NCI-H2227 (cell line): ENCODE results near the gene GSC2.

Source experiments
- DNase-seq: peaks from one replicate; lab custom pipeline; 2025; ENCODE audit not compliant: unreplicated experiment; lab: John Stamatoyannopoulos, UW

The GSC2 gene

DNA sequence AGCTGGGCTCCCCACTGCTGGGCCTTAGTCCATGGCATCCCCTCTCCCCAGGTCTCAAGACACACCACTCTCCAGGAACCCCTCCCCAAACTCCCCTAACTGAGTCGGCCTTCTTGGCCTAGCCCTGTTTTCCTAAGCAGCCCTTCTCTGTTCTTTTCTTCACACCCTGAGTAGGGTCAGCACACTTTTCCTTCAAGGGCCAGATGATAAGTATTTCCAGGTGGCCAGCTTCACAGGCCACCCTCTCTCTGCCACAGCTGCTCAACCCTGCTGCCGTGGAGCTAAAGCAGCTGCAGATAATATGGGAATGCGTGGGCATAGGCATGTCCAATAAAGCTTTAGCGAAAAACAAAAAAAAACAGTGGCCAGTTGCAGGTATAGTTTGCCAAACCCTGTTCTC lies 51.9 kb downstream of the GSC2 start:
- DNase-seq = no peak

DNA sequence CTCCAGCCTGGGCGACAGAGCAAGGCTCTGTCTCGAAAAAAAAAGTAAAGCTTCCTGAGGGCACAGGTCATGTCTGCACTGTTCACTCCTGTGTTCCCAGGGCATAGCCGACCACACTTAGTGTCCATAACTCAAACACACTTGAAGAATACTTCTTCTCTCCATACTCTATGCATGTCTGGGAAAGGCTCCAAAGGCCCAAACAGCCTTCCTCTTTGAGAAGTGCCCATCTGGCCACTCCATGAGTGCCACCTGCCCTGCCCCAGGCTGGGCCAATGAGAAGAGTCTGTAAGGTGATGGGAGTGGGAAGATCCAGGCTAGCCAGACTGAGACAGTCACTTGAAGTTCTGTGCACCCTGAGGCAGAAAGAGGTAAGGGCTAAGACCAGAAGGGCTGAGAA lies 52.6 kb downstream of the GSC2 start:
- DNase-seq = no peak
